Mucosa of rectum (tissue), 2 donors: ENCODE results near the gene TPI1.

Source experiments
- H3K27ac ChIP-seq, 2 donors: one replicate each; pipeline ENCODE4 v1.7.0; 2013; ENCODE audit warnings: inconsistent platforms in 2 of 2, low read depth in 2 of 2, low read length in 2 of 2
- H3K27me3 ChIP-seq, 2 donors: one replicate each; pipeline ENCODE4 v1.7.0; 2013; ENCODE audit warnings: low read length in 2 of 2; ENCODE audit not compliant: control insufficient read depth in 2 of 2, insufficient read depth in 2 of 2
- H3K36me3 ChIP-seq, 2 donors: one replicate each; pipeline ENCODE4 v1.7.0; 2013; ENCODE audit warnings: low read length in 2 of 2; ENCODE audit not compliant: control insufficient read depth in 2 of 2, insufficient read depth in 2 of 2
- H3K4me1 ChIP-seq, 2 donors: one replicate each; pipeline ENCODE4 v1.7.0; 2013; ENCODE audit warnings: low read length in 2 of 2, mild to moderate bottlenecking in 1 of 2; ENCODE audit not compliant: control insufficient read depth in 2 of 2, insufficient read depth in 2 of 2
- H3K4me3 ChIP-seq, 2 donors: one replicate each; pipeline ENCODE4 v1.7.0; 2013; ENCODE audit warnings: low read length in 2 of 2
- H3K9ac ChIP-seq, 2 donors: one replicate each; pipeline ENCODE4 v1.7.0; 2013; ENCODE audit warnings: low read length in 2 of 2, low read depth in 1 of 2, mild to moderate bottlenecking in 1 of 2
- H3K9me3 ChIP-seq, 2 donors: one replicate each; pipeline ENCODE4 v1.7.0; 2013; ENCODE audit warnings: low read length in 2 of 2; ENCODE audit not compliant: control insufficient read depth in 2 of 2
- donor health status: healthy.
- donor health status: Normal muscosa, but diverticular disease.

Gene TPI1

DNA sequence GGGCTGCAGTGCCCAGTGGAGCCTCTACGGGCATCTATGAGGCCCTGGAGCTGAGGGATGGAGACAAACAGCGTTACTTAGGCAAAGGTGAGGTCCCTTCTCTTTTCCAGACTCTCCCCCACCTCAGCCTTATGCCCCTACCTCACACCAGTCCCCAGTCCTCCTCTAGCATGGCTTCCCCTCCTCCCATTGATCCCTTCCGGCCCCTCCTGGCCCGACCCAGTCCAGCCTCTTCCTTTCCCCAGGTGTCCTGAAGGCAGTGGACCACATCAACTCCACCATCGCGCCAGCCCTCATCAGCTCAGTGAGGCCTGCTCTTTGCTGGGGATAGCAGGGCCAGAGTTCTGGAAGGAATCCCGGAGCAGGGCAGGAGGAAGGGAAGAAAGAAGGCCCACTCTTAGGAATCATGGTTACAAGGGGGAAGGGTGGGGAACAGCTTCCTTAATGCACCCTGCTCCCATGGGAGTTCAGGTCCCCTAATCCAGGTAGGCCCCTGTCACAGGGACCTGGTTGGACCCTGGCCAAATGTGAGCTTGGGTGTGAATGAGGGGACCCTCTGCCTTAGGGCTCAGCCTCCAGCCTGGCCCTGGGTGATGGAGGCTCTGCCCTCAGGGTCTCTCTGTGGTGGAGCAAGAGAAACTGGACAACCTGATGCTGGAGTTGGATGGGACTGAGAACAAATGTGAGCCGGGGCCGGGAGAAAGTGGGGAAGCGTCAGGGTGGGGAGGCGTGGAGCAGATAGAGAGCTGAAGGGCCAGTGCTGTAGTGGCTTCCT is 49.3 kb downstream of the TPI1 start:
- Histone ChIP-seq H3K4me3 (no peak overlapping the region), H3K4me1 (peaks cover 7 to 8% of the 10 kb centered on the region in 2 donors), H3K36me3 (peaks cover 3% of the 10 kb centered on the region in 2 donors), H3K27ac (no peak overlapping the region), H3K9me3 (no peaks in the 10 kb centered on the region), H3K9ac (no peak overlapping the region), H3K27me3 (peaks cover 5 to 20% of the 10 kb centered on the region in 2 donors)

DNA sequence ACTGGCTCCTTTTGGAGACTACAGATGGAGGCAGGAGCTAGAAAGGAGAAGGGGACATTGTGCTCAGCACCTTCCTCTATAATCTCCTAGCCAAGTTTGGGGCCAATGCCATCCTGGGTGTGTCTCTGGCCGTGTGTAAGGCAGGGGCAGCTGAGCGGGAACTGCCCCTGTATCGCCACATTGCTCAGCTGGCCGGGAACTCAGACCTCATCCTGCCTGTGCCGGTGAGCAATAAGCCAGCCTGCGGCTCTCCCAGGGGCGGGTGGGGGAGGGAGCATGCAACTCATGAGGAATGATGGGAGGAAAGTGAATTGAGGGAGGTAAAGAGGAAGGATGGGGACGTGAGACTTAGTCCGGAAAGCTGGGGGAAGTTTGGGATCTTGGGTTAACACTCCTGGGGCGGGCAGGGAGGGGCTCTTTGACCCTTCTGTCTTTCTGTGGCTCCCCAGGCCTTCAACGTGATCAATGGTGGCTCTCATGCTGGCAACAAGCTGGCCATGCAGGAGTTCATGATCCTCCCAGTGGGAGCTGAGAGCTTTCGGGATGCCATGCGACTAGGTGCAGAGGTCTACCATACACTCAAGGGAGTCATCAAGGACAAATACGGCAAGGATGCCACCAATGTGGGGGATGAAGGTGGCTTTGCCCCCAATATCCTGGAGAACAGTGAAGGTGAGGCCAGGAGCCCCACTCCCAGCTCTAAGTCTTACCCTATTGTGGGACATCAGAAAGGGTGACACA is 50.3 kb downstream of the TPI1 start:
- Histone ChIP-seq H3K9ac (no peak overlapping the region), H3K9me3 (no peaks in the 10 kb centered on the region), H3K4me3 (no peak overlapping the region), H3K36me3 (peaks cover 3% of the 10 kb centered on the region in 2 donors), H3K27ac (no peak overlapping the region), H3K4me1 (peaks cover 7 to 12% of the 10 kb centered on the region in 2 donors), H3K27me3 (peaks cover 5 to 11% of the 10 kb centered on the region in 2 donors)

- H3K9ac ChIP-seq, result no peak overlapping the region
- H3K27ac ChIP-seq, result no peak overlapping the region
- peaks cover 3% of the 10 kb centered on the region in 2 donors for H3K36me3 ChIP-seq
- H3K27me3 ChIP-seq, result peaks cover 0 to 6% of the 10 kb centered on the region in 2 donors
- H3K4me3 ChIP-seq, result no peak overlapping the region
- H3K9me3 ChIP-seq, result no peaks in the 10 kb centered on the region
- peaks cover 13 to 24% of the 10 kb centered on the region in 2 donors for H3K4me1 ChIP-seq
Measured at GRCh38 chr12:6919588-6919987, 52.3 kb downstream of the TPI1 start.
